HG02938 (cell line): ENCODE data around the gene MATN1.

Source experiments
- ATAC-seq: cut with Tn5 transposase; IDR thresholded peaks from one replicate; pipeline ENCODE4 v1.9.1; 2021; ENCODE audit warnings: mild to moderate bottlenecking, moderate library complexity; ENCODE audit not compliant: unreplicated experiment

Gene MATN1

DNA sequence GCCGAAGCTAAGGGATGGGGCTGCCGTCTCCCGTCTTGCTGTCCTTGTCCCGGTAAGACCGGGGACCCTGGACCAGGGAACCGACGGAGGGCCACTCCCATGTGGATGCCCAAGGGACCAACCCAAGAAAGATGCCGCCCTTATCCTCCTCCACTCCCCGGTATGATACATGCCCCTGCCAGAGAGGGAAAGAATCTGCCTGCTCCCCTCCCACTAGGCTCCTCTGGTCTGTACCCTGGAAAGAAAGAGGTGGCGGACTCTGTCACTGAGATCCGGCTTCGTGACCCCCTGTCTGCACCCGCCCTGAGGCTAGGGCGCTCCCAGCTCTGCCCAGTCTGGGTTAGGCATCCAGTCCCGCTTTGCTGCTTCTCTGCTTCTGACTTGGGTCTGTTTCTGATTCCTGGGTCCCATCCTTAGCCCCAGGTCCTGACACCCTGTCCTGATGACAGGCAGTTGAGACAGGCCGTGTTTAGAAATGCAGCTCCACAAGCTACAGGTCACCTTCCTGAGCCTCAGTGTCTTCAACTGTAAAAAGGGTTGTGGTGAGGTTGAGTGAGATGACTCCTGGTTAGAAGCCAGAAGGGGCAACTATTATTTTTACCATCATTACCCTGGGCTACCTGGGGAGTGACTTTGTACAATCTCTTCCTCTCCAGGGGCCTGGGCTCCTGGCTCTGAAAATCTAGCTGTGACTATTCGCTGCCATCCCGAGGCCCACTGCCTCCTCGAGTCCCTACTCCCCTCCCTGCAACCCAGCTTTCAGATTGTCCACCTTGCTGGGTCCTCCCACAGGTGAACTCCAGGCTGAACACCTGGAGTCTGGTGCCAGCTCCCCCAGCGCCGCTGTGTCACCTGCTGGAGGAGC, 3.7 kb downstream of the MATN1 start:
- ATAC-seq = peak; percentile 1

DNA sequence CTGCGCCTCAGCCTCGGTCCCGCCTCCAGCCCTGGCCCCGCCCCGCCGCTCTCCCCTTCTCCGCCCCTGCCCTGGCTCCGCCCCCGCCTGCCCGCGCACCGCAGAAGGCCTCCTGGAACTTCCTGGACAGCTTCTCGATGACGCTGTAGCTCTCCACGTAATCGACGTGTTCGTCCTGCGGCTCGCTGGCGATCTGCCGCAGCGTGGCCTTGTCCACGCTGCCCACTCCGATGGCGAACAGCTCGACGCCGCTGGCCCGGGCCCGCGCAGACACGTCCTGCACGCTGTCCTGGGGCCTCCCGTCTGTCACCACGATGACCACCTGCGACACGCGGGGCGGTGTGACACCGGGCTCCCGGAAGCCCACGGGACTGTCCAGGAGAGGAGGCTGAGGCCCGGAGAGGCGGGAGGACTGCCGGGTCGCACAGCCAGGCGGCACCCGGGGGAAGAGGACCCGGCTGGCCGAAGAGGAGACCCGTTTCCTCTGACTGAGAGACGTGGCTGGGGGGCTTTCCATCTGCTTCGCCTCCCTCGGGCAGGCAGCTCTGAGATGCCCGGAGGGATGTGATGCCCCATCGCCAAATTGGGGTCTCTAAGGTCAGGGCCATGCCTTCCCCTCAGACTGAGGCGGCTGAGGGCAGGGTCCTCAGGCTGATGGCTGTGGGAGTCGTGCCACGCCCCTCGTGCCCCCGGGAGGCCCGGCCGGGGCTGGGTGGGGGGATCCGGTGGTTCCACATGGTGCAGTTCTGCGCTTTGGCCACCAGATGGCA, 4.6 kb downstream of the MATN1 start:
- ATAC-seq = peak; percentile 47

DNA sequence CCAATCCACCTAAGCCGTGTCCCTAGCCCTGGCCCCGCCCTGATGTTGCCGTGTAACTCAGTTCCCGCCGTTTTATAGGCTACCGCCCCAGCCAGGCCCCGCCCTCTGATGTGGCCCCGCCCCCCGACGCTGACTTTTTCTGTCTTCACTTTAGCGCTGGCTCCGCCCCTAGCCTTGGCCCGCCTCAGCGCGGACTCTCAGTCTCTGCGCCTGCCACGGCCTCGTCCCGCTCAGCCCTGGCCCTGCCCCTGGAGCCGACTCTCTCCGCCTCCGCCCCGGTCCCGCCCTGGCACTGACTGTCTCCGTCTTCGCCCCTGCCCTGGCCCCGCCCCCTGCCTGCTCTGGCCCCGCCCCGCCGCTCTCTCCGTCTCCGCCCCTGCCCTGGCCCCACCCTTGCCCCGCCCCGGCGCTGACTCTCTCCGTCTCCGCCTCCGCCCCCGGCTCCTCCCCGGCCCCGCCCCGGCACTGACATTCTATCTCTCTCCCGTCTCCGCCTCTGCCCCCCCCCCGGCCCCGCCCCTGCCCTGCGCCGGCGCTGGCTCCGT, 5.2 kb downstream of the MATN1 start:
- ATAC-seq = peak; percentile 72

DNA sequence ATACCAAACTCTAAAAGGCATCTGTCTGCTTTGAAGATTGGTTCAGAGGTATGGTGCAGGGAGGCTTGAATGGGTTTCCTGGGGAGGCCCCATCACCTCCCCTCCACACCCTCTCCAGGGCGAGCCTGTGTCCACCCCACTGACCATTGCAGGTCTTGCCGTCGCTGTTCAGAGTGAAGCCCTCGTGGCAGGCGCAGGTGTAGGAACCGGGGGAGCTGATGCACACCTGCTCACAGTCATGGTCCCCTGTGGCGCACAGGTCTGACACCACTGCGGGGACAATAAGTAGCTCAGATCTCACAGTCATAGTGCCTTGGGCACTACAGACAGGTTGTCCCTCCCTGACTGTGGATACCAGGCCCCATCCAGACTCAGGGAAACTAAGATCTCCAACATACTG, 6.7 kb downstream of the MATN1 start:
- no peak for ATAC-seq

GRCh38 chr1:30715886-30716285, 7.5 kb downstream of the MATN1 start:
- no peak for ATAC-seq

GRCh38 chr1:30715216-30715615, 8.2 kb downstream of the MATN1 start:
- ATAC-seq = no peak

- ATAC-seq = no peak
These were observed 8.8 kb downstream of the MATN1 start for GRCh38 chr1:30714536-30715090.

- no peak for ATAC-seq
These were observed 9.4 kb downstream of the MATN1 start for GRCh38 chr1:30714025-30714424.

GRCh38 chr1:30713311-30713710, 10.1 kb downstream of the MATN1 start:
- ATAC-seq = no peak

DNA sequence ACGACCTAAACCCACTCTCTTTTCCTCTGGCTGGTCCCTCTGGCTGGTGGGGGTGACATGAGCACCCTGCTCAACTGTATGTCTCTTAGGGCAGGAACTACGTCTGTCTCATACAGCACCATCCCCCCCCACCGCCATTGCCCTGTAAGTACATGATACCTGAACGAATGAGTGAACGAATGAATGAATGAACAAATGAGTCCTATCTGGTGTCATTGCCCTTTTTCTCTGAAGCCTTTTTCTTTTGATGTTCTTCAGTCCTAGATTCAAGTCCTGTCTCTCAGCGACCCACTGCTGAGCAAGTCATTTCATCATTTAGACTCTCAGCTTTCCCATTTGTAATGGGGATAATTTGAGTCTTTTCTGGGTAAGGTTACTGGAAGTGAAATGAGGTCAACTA, 10.8 kb downstream of the MATN1 start:
- ATAC-seq = no peak

DNA sequence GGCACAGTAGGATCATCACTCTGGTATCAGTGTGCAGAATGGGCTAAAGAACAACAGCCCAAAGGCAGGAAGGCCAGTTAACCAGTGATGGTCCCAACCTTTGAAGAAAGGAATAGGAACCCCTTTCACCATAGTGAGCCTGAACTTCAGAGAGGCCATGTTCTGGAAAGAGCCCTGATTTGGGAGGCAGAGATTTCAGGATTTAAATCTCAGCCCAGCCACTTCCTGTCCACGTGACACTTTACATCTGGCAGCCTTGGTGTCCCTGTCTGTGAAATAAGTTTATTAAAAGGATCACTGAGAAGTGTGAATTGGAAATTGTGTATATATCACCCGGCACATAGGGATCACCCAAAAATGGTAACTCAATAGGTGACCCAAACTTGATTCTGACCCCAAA, 13.0 kb downstream of the MATN1 start:
- ATAC-seq = no peak

DNA sequence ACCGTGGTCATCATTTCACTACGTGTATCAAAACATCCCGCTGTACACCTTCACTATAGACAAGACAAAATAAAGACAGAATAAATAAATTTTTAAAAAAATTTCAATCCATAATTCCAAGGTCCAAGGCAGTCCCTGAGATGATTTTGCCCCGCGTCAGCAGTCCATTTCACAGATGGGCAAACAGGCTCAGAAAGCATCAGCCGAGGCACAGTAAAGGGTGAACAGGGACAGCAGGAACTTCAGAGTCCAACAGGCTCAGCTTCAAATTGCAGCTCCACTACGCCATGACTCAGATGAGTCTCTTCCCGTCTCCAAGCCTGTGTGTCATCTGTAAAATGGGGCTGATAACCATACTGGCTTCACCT, 15.0 kb downstream of the MATN1 start:
- no peak for ATAC-seq

DNA sequence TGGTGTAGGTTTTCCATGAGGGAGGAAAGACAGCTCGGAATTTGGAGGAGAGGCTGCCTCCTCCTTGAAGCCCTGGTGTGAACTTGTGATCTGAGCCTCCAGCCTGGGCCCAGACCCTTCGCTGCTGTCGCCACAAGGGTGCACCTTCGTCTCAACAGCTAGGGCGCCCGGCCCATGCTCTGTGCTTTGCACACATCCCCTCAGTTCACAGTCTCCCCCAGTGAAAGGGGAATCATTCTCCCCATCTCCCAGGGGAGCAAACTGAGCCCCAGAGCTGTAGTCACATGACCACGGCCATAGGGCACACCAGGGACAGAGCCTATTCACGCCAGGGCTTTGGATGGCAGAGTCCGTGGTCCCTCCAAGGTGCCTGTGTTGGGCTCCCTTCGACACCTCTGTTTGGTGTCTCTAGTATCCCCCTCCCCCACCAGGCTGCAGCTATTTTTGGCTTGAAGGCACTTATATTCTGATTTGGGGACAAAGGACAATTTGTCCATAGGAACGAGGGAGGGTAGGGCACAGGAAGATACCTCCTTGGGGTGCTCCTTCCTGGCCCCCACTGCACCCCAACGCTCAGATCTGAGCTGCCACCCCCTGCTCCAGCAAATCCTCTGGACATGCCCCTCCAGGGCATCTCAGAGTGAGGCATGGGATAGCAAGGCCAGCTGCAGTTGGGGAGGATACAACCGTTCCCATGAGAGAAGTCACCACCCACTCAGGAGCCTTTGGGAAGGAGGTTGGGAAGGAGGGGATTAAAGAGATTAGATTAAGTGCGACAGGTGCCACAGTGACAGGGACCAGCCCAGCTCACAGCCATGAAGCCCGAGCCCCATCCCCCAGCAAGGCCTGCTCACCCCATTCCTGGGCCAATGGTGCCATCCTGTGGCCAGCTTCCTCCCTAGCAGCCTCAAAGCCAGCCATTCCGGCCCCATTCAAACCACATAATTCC, 15.7 kb downstream of the MATN1 start:
- ATAC-seq = no peak

GRCh38 chr1:30706528-30706927, 16.9 kb downstream of the MATN1 start:
- ATAC-seq = no peak

DNA sequence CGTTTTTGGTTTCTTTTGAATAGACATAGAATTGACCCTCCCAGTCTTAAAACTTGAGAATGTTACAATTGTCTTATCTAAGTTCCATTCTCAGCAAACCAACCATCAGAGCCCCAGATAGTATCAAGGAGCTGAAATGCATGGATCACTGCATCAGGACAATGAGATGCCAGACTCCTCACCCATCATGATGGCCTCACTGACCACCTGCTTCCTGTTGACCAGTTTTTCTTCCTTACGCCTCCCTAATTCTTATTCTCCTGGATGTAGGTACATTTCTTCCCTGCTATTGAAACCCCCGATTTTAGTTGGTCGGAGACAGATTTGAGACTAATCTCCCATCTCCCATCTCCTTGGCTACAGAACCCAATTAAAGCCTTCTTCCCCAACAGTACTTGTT, 17.7 kb downstream of the MATN1 start:
- ATAC-seq = no peak

- ATAC-seq = no peak
These were observed 18.4 kb downstream of the MATN1 start for GRCh38 chr1:30704765-30705509.

GRCh38 chr1:30704271-30704670, 19.1 kb downstream of the MATN1 start:
- no peak for ATAC-seq

- ATAC-seq = no peak
These were observed 20.6 kb downstream of the MATN1 start for GRCh38 chr1:30702823-30703222.

- ATAC-seq = no peak
These were observed 22.1 kb downstream of the MATN1 start for GRCh38 chr1:30701258-30701633.
